ENCODE data around the gene TNFRSF18.
"Not testable (repeated sequence)": the region's sequence is repeated elsewhere in the genome, so short reads cannot be mapped to it uniquely, and the experiment has no call there.

Gene TNFRSF18

DNA sequence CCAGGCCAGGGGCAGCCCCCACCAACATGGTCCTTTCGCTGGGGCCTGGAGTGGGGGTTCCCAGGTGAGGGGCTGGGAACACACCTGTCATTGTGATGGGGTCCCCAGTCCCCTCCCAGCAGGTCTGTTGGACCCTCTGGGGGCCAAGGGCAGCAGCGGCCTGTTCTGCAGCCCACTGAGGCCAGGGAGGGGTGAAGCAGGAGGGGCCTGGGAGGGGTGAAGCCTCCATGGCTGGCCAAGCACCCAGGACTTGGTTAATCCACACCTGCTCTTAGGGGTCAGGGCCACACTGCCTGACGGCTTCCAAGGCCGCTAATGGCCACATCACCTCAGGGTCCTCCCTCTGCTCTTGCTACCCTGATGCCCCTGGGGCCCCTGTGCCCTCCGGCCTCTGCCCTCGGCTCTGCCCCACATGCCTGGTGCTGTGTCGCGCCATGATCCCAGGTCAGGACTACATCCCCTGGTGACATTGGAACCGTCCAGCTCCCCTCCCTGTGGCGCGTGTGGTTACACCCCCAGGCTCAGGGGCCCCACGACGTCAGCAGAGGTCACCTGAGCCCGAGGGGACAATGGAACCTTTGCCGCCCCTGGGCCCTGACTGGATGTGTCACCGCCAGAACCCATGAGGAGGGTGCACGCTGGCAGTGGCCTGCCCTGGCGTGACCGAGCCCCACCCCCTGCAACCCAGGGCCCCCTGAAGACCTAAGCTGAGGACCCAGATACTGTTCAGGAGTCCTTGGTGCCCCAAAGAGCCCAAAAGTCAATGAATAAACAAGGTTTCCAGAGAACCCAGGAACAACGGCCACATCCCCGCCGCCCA is 7.0 kb downstream of the TNFRSF18 start:
- no peak for DNase-seq (ENCODE audit: extremely low read depth in 1 of 2, low read depth in 1 of 2)

DNA sequence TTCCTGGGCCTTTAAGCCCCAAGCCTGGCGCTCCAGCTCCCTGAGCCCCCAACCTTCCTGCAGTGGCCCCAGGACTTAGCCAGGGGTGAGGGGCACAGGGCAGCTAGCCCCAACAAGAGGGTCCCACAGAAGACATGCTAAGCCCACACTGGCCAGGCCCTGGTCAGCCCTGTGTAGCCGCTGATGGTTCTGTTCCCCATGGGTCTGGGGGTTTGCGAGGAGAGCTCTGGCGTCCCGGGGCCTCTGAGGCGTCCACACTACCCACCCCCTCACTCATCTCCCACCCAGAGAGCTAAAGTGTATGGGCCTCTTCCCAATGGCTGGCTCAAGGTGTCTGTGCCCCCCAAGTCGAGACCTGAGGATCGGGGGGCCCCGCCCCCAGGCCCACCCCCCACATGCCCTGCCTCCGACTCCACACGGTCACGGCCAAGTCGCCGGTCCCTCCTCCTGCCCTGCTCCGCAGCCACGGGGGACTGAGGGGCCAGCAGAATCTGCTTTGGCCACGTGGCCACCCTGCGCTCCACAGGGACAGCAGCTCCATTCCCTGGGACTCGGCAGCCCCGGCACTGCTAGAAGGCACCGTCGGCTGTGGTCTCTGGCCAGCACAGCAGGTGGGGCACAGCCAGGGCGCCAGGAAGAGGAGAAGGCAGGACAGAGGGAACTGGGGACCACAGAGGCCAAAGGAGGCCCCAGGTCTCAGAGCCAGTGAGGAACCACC is 7.8 kb downstream of the TNFRSF18 start:
- DNase-seq (ENCODE audit: extremely low read depth in 1 of 2, low read depth in 1 of 2) = no peak

DNA sequence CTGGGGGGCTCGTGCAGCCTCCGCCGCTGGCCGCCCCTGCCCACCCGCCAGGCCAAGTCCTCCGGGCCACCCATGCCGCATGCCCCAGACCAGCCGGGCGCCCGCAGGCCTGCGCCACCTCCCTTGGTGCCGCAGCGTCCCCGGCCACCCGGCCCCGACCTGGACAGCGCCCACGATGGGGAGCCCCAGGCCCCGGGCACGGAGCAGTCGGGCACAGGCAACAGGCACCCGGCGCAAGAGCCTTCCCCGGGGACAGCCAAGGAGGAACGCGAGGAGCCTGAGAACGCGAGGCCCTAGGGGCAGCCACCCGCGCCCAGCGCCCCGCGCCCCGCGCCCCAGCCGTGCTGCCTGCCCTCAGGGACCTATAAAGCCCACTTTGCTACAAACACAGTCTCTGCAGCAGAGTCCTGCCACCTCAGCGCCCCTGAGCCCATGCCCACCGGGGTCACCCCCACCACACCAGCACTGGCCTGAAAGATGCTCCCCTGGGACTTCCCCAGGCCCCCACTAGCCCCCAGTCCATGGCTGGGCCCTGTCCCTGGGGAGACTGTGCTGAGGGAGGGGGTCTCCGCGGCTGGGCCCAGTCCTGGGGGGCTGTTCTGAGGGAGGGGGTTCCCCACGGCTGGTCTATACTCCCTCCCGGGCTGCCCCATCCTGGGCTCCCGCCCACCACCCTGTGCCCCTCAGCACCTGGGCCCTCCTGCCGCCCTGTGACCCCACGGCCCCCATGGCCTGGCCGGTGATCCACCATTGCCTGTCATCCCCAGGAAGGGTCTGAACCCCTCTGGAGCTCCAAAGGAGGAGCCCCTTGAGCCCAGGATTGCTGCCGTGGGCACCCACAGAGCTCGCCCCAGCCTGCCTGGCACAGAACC is 8.6 kb downstream of the TNFRSF18 start:
- DNase-seq (ENCODE audit: extremely low read depth in 1 of 2, low read depth in 1 of 2) = no peak

DNA sequence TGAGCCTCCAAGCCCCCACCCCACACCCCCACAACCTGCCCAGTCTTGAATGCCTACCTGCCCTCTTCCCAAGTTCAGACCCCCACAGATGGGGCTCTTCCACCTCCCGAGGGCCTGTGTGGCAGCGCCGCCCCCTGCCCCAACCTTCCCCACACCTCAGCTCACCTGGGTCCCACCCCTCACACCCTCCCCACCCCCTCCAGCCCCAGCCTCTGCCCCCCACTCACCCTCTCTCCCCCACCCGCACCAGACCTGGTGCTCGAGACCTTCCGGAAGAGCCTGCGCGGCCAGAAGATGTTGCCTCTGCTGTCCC is 9.2 kb downstream of the TNFRSF18 start:
- no peak for DNase-seq (ENCODE audit: extremely low read depth in 1 of 2, low read depth in 1 of 2)

DNA sequence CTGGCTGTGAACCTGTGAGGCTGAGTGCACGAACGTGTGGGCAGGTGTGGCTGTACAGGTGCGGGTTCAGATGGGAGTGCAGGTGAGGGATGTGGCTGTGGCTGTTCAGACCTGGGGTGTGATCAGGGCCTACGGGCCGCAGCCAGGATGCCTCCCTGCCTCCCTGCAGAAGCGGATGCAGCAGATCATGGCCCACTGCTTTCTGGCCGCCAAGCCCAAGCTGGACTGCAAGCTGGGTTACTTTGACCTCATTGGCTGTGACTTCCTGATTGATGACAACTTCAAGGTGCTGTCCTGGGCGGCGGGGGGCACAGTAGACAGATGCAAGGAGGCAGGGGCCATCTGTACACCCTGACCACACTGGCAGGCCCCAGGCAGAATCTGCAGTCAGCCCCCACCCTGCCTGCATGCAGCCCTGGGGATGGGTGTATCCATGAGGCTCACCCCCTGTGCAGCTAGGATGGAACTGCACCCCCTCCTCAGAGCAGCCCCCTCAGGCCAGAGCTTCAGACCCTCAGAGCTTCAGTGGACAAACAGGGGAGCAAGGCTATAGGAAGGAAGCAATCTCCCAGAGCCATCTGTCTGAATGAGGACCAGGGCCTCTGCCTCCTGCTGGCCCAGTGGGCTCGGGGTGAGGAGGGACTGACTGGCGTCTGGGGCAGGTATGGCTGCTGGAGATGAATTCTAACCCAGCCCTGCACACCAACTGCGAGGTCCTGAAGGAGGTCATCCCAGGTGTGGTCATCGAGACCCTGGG is 9.8 kb downstream of the TNFRSF18 start:
- no peak for DNase-seq (ENCODE audit: extremely low read depth in 1 of 2, low read depth in 1 of 2)

DNA sequence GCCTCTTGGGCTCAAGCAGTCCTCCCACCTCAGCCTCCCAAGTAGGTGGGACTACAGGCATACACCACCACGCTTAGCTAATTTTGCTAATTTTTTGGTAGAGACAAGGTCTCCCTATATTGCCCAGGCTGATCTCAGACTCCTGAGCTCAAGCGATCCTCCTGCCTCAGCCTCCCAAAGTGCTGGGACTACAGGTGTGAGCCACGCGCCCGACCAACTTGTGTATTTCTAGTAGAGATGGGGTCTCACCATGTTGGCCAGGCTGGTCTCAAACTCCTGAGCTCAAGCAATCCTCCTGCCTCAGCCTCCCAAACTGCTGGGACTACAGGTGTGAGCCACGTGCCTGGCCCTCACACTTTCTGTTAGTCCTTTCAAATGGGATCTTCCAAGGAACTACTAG is 10.7 kb downstream of the TNFRSF18 start:
- not testable (repeated sequence) for DNase-seq (ENCODE audit: extremely low read depth in 1 of 2, low read depth in 1 of 2)

DNA sequence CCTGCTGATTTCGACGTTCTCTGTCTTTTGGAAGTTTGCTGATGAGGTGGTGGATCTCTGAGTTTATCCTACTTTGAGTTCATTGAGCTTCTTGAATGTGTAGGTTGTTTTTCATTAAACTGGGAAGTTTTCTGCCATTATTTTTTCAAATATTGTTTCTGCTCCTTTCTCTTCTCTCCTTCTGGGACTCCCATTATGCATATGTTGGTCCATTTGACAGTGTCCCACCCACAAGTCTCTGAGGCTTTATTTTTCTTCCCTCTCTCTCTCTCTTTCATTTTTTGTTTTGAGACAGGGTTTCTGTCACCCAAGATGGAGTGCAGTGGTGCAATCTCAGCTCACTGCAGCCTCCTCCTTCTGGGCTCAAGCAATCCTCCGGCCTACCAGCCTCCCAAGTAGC is 11.7 kb downstream of the TNFRSF18 start:
- no peak for DNase-seq (ENCODE audit: extremely low read depth in 1 of 2, low read depth in 1 of 2)

DNA sequence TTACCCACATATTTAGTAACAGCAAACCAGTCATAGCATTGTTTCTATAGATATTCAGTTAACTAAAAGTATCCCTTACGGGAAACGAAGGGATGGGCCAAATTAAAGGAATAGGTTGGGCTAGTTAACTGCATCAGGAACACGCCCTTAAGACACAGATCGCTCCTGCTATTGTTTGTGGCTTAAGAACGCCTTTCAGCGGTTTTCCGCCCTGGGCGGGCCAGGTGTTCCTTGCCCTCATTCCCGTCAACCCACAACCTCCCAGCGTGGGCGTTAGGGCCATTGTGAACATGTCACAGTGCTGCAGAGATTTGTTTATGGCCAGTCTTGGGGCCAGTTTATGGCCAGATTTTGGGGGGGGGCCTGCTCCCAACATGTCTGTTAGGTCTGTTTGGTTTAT is 14.7 kb downstream of the TNFRSF18 start:
- DNase-seq (ENCODE audit: extremely low read depth in 1 of 2, low read depth in 1 of 2) = no peak

DNA sequence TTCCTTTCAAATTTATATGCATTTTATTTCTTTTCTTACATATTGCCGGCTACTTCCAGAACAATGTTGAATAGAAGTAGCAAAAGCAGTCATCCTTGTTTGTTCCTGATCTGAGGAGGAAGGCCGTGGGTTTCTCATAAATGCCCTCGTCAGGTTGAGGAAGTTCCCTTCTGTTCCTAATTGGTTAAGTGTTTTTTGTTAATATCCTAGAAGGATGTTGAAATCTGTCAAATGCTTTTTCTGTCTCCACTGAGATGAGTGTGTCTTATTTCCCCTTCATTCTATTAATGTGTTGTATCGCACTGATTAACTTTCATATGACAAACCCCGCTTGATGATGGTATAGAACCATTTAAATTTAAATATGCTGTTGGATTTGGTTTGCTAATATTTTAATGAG is 17.3 kb downstream of the TNFRSF18 start:
- DNase-seq (ENCODE audit: extremely low read depth in 1 of 2, low read depth in 1 of 2) = no peak

DNA sequence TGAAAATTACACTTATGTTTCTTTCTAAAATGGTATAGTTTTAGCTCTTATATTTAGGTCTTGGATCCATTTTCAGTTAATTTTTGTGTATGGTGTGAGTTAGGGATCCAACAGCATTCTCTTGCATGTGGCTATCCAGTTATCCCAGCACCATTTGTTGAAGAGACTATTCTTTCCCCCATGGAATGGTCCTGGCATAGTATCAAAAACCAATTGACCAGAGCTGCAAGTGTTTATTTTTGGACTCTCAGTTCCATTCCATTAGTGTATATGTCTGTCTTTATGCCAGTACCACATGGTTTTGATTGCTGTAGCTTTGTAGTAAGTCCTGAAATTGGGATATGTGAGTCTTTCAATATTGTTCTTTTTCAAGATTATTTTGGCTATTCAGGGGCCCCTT is 18.5 kb downstream of the TNFRSF18 start:
- no peak for DNase-seq (ENCODE audit: extremely low read depth in 1 of 2, low read depth in 1 of 2)

DNA sequence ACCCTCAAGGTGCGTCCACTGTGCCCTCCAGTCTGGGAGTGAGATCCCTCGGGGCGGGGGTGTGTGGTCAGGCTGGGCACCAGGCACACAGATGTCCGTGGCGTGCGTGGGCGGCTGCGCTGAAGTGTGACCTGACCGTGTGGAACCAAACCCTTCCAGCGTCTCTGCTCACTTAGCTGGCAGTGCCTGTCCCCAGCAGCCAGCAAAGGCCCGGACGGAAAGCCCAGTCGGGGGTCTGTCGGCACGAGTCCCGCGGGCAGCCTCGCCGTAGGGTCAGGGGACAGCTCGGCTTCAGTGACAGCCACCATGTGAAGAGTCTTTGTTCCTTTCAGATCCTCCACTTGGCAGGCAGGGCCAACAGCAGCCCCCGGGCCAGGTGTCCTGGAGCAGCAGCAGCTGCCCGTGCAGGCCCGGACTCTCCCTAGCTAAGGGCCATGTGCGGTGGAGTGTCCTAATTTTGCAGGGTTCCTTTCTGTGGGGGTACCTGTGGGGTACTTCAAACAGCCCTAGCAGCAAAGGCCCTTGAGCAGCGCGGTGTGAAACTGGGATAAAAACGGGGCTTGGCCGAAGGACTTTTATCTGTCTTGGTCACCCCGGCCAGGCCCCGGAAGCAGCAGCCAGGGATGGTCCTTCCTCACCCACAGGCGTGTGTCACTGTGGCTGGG is 21.2 kb downstream of the TNFRSF18 start:
- no peak for DNase-seq (ENCODE audit: extremely low read depth in 1 of 2, low read depth in 1 of 2)

DNA sequence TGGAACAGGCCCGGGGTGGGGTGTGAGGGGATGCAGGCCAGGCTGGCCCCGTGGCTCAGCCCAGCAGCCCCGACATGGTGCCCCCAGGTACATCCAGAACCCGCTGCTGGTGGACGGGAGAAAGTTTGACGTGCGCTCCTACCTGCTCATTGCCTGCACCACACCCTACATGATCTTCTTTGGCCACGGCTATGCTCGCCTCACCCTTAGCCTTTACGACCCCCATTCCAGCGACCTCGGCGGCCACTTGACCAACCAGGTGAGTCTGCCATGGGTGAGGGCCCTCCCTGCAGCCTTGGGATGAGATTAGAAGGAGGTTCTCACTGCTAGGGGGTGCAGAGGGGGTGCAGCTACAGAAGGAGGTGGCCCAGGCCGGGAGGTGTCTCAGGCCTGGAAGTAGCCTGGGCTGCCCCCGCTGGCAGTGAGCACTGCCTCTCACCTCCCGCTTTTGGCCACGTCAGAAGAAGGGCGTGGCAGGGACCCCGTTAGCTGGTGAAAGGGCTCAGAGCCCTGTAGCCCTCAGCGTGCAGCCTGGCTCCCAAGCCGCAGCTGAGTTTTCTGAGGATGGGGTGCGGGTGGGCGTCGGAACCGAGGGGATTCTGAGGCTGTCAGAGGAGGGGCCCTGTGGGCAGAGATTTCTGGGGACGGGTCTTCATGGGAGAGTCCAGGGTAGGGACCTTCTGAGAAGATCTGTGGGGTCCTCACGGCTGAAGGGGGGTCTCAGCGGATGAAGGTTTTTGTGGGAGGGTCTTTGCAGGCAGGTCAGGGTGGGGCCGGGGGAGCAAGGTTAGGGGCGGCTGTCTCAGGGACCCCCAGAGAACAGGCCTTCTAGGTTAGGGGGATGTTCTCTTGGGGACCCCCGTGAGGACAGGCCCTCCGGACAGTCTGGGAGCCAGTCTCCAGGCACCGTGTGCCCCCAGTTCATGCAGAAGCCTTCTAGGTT is 22.3 kb downstream of the TNFRSF18 start:
- DNase-seq (ENCODE audit: extremely low read depth in 1 of 2, low read depth in 1 of 2) = no peak

DNA sequence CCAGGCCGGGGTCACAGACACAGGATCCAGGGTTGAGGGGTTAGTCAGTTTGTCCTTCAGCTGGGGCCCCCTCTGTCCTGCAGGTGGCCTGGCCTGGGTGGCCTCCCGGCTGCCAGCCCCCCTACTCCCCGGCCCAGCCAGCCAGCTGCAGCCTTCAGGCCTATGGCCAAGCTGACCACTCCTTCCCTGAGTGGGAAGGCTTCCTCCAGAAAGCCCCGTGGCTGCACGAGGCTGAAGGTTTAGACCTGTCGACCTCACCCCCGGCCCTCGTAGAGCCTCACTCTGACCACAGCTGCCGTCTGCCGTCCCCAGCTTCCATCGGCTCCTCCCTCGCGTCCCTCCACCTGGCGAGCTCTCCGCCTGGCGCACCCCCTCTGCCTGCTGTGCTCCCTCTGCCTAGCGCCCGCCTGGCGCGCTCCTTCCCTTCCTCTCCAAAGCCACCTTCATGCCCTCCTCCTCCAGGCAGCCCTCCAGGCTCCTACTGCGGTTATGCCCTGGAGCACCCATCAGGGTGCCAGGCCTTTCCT is 23.1 kb downstream of the TNFRSF18 start:
- DNase-seq (ENCODE audit: extremely low read depth in 1 of 2, low read depth in 1 of 2) = no peak

DNA sequence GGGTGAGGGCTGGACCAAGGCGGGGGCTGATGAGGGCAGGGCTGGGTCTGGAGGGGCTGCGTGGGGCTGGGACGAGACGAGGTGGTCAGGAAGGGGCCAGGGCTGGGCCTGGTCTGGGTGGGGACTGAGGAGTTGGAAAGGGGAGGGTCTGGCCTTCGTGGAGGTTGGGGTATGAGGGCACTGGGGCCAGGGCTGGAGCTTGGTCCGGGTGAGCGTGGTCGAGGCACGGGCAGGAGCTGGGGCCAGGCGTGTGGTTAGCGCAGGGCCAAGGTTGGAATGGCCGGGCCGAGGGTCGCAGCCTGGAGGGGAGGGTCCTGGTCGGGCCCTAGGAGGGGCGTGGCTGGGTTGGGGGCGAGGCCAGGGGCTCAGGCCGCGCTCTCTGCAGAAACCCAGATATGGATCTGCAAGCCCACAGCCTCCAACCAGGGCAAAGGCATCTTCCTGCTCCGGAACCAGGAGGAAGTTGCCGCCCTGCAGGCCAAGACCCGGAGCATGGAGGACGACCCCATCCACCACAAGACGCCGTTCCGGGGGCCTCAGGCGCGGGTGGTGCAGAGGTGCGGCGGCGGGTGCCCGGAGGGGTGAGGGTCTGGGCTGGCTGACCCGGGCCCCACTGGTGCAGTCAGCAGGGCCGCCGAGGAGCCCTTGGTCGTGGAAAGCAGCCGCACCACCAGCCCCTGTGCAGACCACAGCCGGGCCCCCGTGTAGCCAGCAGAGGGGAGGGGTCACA is 23.7 kb downstream of the TNFRSF18 start:
- DNase-seq (ENCODE audit: extremely low read depth in 1 of 2, low read depth in 1 of 2) = no peak

DNA sequence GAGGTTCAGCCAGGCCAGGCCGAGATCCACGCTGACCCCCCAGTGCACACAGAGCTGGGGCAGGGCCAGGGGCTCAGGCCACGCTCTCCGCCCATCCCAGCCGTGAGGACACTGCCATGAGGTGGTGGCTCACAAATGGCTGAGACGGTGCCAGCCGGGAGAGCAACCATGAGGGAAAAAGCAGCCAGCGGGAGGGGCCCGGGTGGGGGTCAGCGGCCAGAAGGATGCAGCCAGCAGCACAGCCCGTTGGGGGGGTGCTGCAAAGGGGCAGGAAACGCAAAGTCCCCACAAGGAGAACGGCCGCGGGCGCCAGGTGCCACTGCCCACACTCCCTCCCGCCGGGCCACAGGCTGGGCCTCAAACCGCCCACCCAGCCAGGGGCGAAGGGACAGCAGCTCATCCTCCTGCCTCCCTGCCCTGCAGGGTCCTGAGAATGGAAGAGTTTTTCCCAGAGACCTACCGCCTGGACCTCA is 24.4 kb downstream of the TNFRSF18 start:
- no peak for DNase-seq (ENCODE audit: extremely low read depth in 1 of 2, low read depth in 1 of 2)

DNA sequence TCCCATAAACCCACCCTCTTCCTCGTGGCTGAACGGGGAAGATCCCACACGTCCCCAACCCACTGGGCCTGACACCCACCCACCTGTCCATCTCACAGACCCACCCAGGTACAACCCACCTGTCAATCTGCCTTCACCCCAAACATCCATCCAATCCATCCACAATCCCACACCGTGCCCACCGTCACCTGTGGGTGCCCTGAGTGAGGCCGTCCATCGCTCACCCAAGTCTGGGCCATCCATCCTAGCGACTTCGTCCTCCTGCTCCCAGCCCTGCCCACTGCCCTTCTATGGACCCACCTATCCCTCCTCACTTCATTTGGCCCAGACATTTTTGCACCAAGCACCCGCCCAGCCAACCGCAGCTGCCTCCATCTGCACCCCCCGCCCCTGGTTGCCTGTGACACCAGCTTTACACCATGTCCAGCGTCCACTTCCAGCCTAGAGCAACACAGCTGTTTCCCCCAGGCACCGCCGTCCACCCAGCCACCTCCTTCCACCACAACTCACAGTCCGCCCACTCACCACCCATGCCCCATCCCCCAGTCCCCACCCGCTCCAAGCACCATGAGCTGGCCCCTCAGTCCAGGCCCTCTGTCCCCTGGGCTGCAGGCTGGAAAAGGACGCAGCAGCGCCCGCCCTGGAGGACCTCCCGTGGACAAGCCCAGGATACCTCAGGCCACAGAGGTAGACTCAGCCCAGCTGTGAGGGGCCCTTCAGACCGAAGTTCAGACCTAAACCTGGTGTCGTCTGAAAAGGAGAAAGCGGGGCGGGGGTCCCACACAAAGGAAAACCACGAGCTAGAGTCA is 25.1 kb downstream of the TNFRSF18 start:
- DNase-seq (ENCODE audit: extremely low read depth in 1 of 2, low read depth in 1 of 2) = no peak

All from stimulated activated CD8-positive, alpha-beta memory T cell treated with anti-CD3 and anti-CD28 coated beads, Interleukin-7, amount 100 ng/mL, for 48 hours (primary cell).